Activated naive CD4-positive, alpha-beta T cell treated with anti-CD3 and anti-CD28 coated beads, Interleukin-2, amount 50 U/mL, for 72 hours (primary cell): ENCODE measurements around the gene SPATA6L. TPM values are rescaled to one million over a fixed set of nuclear protein-coding genes. Genes with fewer than 3 reads are reported as not detected.
A peak's percentile ranks its signal among the peaks of the same experiment; 100 is the strongest.

Experiments used
- ATAC-seq, 2 donors: fragments of 150-1000 bp; cut with Tn5 transposase; 2 replicates each; pipeline ENCODE4 v1.10.0; 2021; ENCODE audit warnings: mild to moderate bottlenecking in 2 of 2, moderate library complexity in 2 of 2
- DNase-seq, 2 donors: peaks; one replicate each; pipeline ENCODE4 v3.0.0; 2021 to 2022; ENCODE audit warnings: low spot score in 2 of 2
- H3K27ac Mint-ChIP-seq, 2 donors: one replicate each; pipeline ENCODE4 v1.8.0; 2022; ENCODE audit warnings: mild to moderate bottlenecking in 2 of 2, mixed read lengths in 2 of 2
- H3K36me3 Mint-ChIP-seq, 2 donors: one replicate each; pipeline ENCODE4 v1.8.0; 2022; ENCODE audit warnings: mixed read lengths in 2 of 2
- H3K9me3 Mint-ChIP-seq, 2 donors: one replicate each; pipeline ENCODE4 v1.8.0; 2022; ENCODE audit warnings: mixed read lengths in 2 of 2
- total RNA-seq, 2 donors: library from RNA; stranded (reverse); gene quantifications; one replicate each; pipeline ENCODE4 v1.2.3, GENCODE V29; 2022

SPATA6L gene
- total RNA-seq, 2 donors from 2014 or later, result 0.99 to 2.1 TPM

- DNase-seq (no peak), ATAC-seq (no peak)
- no peak overlapping the region for H3K27ac Mint-ChIP-seq
- H3K9me3 Mint-ChIP-seq, result no peaks in the 10 kb centered on the region
- no peaks in the 10 kb centered on the region for H3K36me3 Mint-ChIP-seq
Observed at GRCh38 chr9:4558371-4558998, 107.8 kb downstream of the SPATA6L start.

- Mint-ChIP-seq H3K9me3 (no peaks in the 10 kb centered on the region), H3K36me3 (no peaks in the 10 kb centered on the region)
- ATAC-seq, result no peak
Observed at GRCh38 chr9:4555236-4555635, 111.0 kb downstream of the SPATA6L start.

GRCh38 chr9:4553951-4554381 is 112.3 kb downstream of the SPATA6L start:
- Mint-ChIP-seq H3K9me3 (peaks cover 0 to 4% of the 10 kb centered on the region in 2 donors), H3K36me3 (no peaks in the 10 kb centered on the region), H3K27ac (no peak overlapping the region)
- ATAC-seq (no peak), DNase-seq (no peak)

More at GRCh38 chr9:4555236-4555635, 111.0 kb downstream of the SPATA6L start:
- H3K27ac Mint-ChIP-seq, result no peak overlapping the region
- DNase-seq, result no peak

- peaks cover 0 to 4% of the 10 kb centered on the region in 2 donors for H3K9me3 Mint-ChIP-seq
- ATAC-seq (peak in 1 of 2 donors; percentile 67), DNase-seq (no peak)
- no peak overlapping the region for H3K27ac Mint-ChIP-seq
- no peaks in the 10 kb centered on the region for H3K36me3 Mint-ChIP-seq
Observed at GRCh38 chr9:4550777-4551484, 115.3 kb downstream of the SPATA6L start.

- H3K9me3 Mint-ChIP-seq, result peaks cover 0 to 9% of the 10 kb centered on the region in 2 donors
- ATAC-seq (no peak), DNase-seq (no peak)
- no peaks in the 10 kb centered on the region for H3K36me3 Mint-ChIP-seq
- H3K27ac Mint-ChIP-seq, result peak overlapping the region; percentile 26 to 70
Observed at GRCh38 chr9:4549751-4550295, 116.5 kb downstream of the SPATA6L start.

GRCh38 chr9:4548811-4549725 is 117.2 kb downstream of the SPATA6L start:
- ATAC-seq (no peak), DNase-seq (no peak)
- H3K9me3 Mint-ChIP-seq, result peaks cover 5 to 14% of the 10 kb centered on the region in 2 donors
- H3K27ac Mint-ChIP-seq, result peak overlapping the region in 1 of 2 donors; percentile 26
- H3K36me3 Mint-ChIP-seq, result no peaks in the 10 kb centered on the region

Other genes starting within 250 kb of the SPATA6L start
- 1 to 10 TPM in 1 of 2 donors, not detected in 1; 1.4 TPM for gene SLC1A1, start 176.0 kb downstream of the SPATA6L start, total RNA-seq
- 1 to 10 TPM; 2.0 to 3.6 TPM for gene PLPP6, start 4.2 kb downstream of the SPATA6L start, total RNA-seq
- gene CDC37L1, start 13.1 kb upstream of the SPATA6L start, total RNA-seq, result 10 to 100 TPM in 1 of 2 donors, 1 to 10 TPM in 1; 9.1 to 18.3 TPM
- gene AK3, start 74.7 kb upstream of the SPATA6L start, total RNA-seq, result 10 to 100 TPM; 37.5 to 44.9 TPM
- gene RCL1, start 126.5 kb upstream of the SPATA6L start, total RNA-seq, result 10 to 100 TPM; 18.2 to 32.0 TPM